Suprapubic skin (tissue), 4 donors: ENCODE measurements around the gene SYNRG.

Experiments used
- CTCF ChIP-seq, 2 donors: fragments of 200-600 bp in 1 of 2; fragments of 450-650 bp in 1 of 2; sonication (generic) in 1 of 2; IDR thresholded peaks; one replicate each; pipeline ENCODE4 v1.5.1; 2016 to 2019; ENCODE audit warnings: antibody characterized with exemption in 2 of 2, mild to moderate bottlenecking in 1 of 2, moderate library complexity in 1 of 2
- POLR2A ChIP-seq, 2 donors: fragments of 450-650 bp; IDR thresholded peaks; one replicate each; pipeline ENCODE4 v1.6.1; 2017; ENCODE audit warnings: antibody characterized with exemption in 2 of 2, mild to moderate bottlenecking in 2 of 2, moderate library complexity in 2 of 2
- POLR2AphosphoS5 ChIP-seq, 3 donors: sonication (generic); formaldehyde crosslinking; IDR thresholded peaks; one replicate each; pipeline ENCODE4 v1.6.1; 2017; ENCODE audit warnings: antibody characterized with exemption in 3 of 3

DNA sequence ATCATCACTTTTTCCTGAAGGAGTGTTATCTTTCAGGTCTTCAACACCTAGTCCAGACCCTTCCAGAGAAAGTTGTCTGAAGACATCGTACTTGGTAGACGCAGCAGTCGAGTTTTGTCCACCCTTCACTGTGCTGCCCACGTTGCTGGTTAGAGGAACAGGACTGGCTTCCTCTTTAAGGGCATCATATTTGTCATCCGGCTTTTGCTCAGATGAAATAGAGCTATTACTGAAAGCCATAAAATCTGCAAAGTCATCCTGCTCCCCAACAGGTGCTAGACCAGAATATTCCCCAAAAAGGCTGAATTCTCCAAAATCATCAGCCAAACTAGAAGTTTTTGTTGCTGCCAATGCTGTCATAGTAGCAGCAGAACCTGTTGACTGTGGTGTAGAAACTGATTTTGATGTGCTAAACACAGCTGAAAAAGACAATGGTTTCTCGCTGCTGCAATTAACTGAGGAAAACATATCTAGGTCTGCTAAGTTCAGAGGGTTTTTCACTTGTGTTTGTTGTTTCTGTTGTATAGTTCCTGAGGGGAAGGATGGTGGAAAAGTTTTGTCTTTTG is 55.7 kb downstream of the SYNRG start:
- no peak for TF ChIP-seq POLR2AphosphoS5 (IDR thresholded peaks at IDR 0.05)
- TF ChIP-seq CTCF (IDR thresholded peaks at IDR 0.05), result no peak
- TF ChIP-seq POLR2A (IDR thresholded peaks at IDR 0.05), result no peak
